ENCODE results near the gene MAPK8IP1. TPM values are rescaled to one million over a fixed set of nuclear protein-coding genes. Genes with fewer than 3 reads are reported as not detected.

The MAPK8IP1 gene
- total RNA-seq: 8.6 and 10.0 TPM in 2 replicates

DNA sequence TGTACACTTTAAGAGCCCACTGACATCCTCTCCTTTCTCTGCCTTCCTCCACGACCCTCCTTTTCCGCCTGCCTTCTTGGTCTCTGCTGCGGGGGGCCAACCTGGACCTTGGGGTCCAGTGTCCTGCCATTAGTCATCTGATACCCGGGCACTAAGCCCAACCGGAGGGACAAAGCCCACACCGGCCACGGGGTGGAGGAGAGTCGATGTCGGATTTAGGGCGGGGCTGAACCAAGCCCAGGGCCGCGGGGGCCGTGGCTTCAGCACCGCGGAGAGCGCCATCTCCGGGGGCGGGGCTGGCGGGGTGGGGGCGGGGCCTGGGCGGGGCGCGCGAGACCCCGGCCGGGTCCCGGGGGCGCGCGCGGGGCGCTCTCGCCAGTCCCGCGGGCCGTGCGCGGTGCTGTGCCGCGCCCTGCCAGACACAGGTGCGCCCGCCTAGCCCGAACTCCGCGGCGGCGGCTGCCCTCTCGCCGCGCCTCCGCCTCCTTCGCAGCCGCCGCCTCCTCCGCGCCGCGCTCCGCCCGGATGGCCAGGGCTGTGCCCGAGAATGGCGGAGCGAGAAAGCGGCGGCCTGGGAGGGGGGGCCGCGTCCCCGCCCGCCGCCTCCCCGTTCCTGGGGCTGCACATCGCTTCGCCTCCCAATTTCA, at the start of gene MAPK8IP1:
MAPK8IP1 (plus strand) TSS at position 378 of the 647 bp plus-strand sequence; CDS start at position 548, 170 bp downstream.

DNA sequence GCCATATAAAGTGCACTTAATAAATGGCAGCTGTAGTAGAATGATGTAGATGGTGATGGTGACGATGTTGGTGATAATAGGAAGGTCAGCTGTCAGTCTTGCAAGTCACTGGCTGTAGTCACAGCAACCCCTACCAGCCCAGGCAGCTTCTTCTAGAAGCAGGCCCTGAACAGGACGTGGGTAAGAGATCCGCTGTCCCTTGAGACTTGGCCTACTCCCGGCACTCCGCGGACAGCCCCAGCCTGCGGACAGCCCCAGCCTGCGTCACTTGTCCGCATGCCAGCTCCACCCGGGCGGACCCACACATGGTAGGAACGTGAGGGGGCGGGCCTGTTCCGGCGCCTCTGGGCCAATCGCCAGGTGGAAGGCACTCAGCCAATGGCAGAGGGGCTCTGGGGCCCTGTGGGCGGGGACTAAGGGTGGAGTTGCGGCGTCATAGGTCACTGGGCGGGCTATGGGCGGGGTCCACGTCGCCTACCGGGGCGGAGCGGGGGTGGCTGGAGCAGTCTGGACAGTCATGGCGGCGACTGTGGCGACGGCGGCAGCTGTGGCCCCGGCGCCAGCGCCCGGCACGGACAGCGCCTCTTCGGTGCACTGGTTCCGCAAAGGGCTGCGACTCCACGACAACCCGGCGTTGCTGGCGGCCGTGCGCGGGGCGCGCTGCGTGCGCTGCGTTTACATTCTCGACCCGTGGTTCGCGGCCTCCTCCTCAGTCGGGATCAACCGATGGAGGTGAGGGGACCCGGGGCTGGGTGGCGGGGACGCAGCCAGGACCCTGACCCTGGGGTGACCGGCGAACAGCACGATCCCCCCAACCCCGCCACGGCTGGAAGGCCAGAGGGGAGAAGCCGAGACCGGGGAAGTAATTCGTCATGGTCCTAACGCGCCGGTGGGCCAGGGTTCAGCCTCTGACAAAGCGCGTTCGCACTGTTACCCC, 38.2 kb upstream of the MAPK8IP1 start, which contains the start of gene CRY2:
CRY2 (plus strand) TSS at position 502 of the 937 bp plus-strand sequence; CDS start at position 518, 16 bp downstream.

DNA sequence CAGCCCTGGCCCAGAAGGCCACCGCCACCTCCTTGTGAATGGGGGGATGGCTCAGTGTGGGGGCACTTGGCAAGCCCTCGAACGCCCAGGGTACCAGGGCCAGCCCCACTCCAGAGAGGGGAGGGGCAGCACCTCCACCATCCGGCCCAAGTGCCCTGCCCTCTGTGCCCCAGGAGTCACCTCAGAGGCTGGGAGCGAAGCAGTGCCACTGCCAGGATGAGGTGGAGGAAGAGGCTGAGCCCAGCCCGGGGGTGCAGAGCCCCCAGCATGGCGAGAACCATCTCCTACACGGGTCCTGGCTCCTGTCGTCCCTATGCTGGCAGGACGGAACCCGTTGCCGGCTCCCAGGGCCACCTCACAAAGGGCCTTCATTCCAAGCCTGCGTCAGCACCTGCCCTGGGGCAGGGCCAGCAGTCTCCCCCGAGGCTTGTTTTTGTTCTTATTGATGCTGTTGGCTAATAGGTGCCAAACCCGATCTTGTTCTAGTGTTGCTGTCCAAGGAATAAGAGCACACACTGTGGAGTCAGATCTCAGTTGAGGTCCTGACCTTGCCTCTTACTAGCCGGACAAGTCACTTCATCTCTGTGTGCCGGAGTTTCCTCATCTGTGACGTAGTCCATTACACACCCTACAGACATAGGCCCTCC, 21.6 kb downstream of the MAPK8IP1 start, which contains the start of gene FREY1:
FREY1 (minus strand) TSS at position 307 of the 647 bp plus-strand sequence; CDS start at position 281, 26 bp downstream.

DNA sequence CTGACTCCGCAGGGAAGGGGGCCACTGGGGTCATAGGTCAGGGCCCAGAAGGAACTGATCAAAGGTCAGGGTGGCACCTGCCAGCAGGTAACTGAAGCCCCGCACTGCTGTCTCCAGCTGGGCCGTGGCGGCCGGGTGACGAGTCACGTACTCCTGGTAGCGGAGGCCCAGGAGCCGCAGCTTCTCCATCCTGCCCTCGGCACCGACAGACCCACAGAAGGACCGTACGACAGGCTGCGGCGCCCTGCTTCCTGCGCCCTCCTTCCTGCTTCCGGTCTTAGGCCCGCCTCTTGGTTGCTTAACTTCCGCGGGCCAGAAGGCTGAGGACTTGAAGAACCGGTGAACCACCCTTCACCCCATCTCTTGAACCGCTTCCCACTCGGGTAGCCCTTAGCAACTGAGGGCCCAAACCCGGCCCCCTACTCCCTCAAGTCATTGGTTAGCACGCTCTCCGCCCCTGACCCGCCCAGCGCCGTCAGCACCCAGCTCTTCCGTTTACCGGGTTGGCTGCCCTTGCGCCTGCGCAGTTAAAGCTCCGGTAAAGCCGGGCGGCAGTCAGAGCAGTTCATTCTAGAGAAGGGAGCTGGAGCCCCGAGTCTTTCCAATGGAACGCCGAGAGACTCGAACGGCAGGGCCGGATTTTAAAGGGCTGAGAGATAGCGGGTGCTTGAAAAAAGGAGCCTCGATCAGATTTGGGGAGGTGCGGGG, 32.3 kb downstream of the MAPK8IP1 start, which contains the start of gene PEX16:
PEX16 (minus strand) TSS at position 255 of the 708 bp plus-strand sequence; CDS start at position 189, 66 bp downstream.

GRCh38 chr11:45922425-45923082, 37.1 kb downstream of the MAPK8IP1 start, which contains the start of gene LARGE2:
LARGE2 (plus strand) TSS chr11:45922656; CDS start chr11:45922883, 227 bp downstream.

Other genes with a start within 250 kb of the MAPK8IP1 start
- 6.3 and 7.2 TPM in 2 replicates for gene CHST1, start 220.0 kb upstream of the MAPK8IP1 start, total RNA-seq
- 13.8 and 32.9 TPM in 2 replicates for gene SLC35C1, start 80.5 kb upstream of the MAPK8IP1 start, total RNA-seq
- 7.1 and 14.1 TPM in 2 replicates for gene CRY2, start 38.2 kb upstream of the MAPK8IP1 start, total RNA-seq
- gene FREY1, start 21.6 kb downstream of the MAPK8IP1 start, total RNA-seq: 0.23 TPM in 1 of 2 replicates, not detected in the other
- gene PEX16, start 32.2 kb downstream of the MAPK8IP1 start, total RNA-seq: 25.1 and 26.2 TPM in 2 replicates
- not detected in 2 replicates for gene LARGE2, start 37.0 kb downstream of the MAPK8IP1 start, total RNA-seq
- gene PHF21A, start 235.8 kb downstream of the MAPK8IP1 start, total RNA-seq: 13.8 and 18.6 TPM in 2 replicates

Measured in pericardium fibroblast (primary cell).